ENCODE results near the gene MPP1.

DNA sequence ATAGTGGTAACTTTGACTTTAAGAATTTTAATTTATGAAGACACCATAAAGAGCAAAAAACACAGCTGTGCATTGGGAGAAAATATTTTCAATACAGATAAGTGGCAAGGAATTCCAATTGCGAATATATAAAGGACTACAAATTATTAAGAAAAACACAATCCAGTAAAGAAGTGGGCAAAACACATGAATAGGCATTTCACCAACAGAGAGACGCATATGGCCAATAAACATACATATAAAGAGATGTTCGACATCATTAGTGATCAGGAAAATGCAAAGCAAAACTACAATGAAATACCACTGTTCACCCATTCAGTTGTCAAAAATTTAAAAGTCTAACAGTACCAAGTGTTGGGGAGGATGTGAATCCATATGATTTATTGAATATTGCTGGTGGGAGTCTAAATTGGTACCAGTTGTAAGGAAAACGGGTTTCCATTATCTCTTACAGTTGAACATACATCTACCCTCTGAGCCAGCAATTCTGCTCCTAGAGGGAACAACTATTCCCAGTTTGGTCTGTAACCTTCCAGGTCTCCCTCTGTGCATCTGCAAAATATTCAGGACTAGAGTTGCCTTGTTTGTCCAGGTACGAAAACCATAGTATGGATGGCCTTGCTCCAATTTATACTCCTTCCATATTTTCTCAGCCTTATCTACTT, 1.7 kb upstream of the MPP1 start:
- TF ChIP-seq, protein P1, sequence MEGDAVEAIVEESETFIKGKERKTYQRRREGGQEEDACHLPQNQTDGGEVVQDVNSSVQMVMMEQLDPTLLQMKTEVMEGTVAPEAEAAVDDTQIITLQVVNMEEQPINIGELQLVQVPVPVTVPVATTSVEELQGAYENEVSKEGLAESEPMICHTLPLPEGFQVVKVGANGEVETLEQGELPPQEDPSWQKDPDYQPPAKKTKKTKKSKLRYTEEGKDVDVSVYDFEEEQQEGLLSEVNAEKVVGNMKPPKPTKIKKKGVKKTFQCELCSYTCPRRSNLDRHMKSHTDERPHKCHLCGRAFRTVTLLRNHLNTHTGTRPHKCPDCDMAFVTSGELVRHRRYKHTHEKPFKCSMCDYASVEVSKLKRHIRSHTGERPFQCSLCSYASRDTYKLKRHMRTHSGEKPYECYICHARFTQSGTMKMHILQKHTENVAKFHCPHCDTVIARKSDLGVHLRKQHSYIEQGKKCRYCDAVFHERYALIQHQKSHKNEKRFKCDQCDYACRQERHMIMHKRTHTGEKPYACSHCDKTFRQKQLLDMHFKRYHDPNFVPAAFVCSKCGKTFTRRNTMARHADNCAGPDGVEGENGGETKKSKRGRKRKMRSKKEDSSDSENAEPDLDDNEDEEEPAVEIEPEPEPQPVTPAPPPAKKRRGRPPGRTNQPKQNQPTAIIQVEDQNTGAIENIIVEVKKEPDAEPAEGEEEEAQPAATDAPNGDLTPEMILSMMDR (IDR thresholded peaks at IDR 0.05) = no peak
- no peak for TF ChIP-seq POLR2A (IDR thresholded peaks at IDR 0.05)
